ENCODE results near the gene ZNF558.

Gene ZNF558

GRCh38 chr19:8832132-8833021, at the start of gene ZNF558, which contains the start of gene MBD3L1:
TSS of gene ZNF558 (minus strand) at chr19:8832304. CDS start at chr19:8822659, 9,645 bp downstream.
TSS of gene MBD3L1 (plus strand) at chr19:8832377. CDS start at chr19:8842679, 10,302 bp downstream.
- Mint-ChIP-seq H3K36me3 (peaks cover 9% of the 10 kb centered on the region), H3K27me3 (no peaks in the 10 kb centered on the region), H3K9me3 (no peaks in the 10 kb centered on the region), H3K4me3 (peak within 1 kb of the TSS; percentile 88), H3K4me1 (peaks cover 22% of the 10 kb centered on the region), H3K27ac (peak within 1 kb of the TSS; percentile 96)

GRCh38 chr19:8881512-8881911, 49.4 kb upstream of the ZNF558 start:
- H3K4me3 Mint-ChIP-seq = no peak overlapping the region
- no peaks in the 10 kb centered on the region for H3K9me3 Mint-ChIP-seq
- H3K27ac Mint-ChIP-seq = no peak overlapping the region
- no peaks in the 10 kb centered on the region for H3K36me3 Mint-ChIP-seq
- H3K27me3 Mint-ChIP-seq = peaks cover 6% of the 10 kb centered on the region
- no peaks in the 10 kb centered on the region for H3K4me1 Mint-ChIP-seq

GRCh38 chr19:8880868-8881488, 48.9 kb upstream of the ZNF558 start:
- Mint-ChIP-seq H3K4me1 (no peaks in the 10 kb centered on the region), H3K27me3 (peaks cover 6% of the 10 kb centered on the region), H3K36me3 (no peaks in the 10 kb centered on the region), H3K4me3 (no peak overlapping the region), H3K27ac (no peak overlapping the region), H3K9me3 (no peaks in the 10 kb centered on the region)

- Mint-ChIP-seq H3K36me3 (peaks cover 2% of the 10 kb centered on the region), H3K9me3 (no peaks in the 10 kb centered on the region), H3K27ac (peak overlapping the region; percentile 30), H3K27me3 (peaks cover 13% of the 10 kb centered on the region), H3K4me3 (no peak overlapping the region), H3K4me1 (no peaks in the 10 kb centered on the region)
Measured at GRCh38 chr19:8877854-8878705, 46.0 kb upstream of the ZNF558 start.

GRCh38 chr19:8866344-8866743, 34.2 kb upstream of the ZNF558 start:
- Mint-ChIP-seq H3K9me3 (no peaks in the 10 kb centered on the region), H3K4me1 (no peaks in the 10 kb centered on the region), H3K27ac (no peak overlapping the region), H3K4me3 (no peak overlapping the region), H3K36me3 (no peaks in the 10 kb centered on the region), H3K27me3 (peaks cover 11% of the 10 kb centered on the region)

GRCh38 chr19:8858260-8858659, 26.2 kb upstream of the ZNF558 start:
- H3K27me3 Mint-ChIP-seq = peaks cover 21% of the 10 kb centered on the region
- no peak overlapping the region for H3K27ac Mint-ChIP-seq
- H3K36me3 Mint-ChIP-seq = no peaks in the 10 kb centered on the region
- H3K4me3 Mint-ChIP-seq = no peak overlapping the region
- H3K9me3 Mint-ChIP-seq = no peaks in the 10 kb centered on the region
- no peaks in the 10 kb centered on the region for H3K4me1 Mint-ChIP-seq

GRCh38 chr19:8850488-8850887, 18.4 kb upstream of the ZNF558 start:
- peaks cover 7% of the 10 kb centered on the region for H3K36me3 Mint-ChIP-seq
- H3K4me3 Mint-ChIP-seq = no peak overlapping the region
- H3K9me3 Mint-ChIP-seq = peaks cover 14% of the 10 kb centered on the region
- peaks cover 22% of the 10 kb centered on the region for H3K27me3 Mint-ChIP-seq
- no peak overlapping the region for H3K27ac Mint-ChIP-seq
- no peaks in the 10 kb centered on the region for H3K4me1 Mint-ChIP-seq

- Mint-ChIP-seq H3K36me3 (peaks cover 7% of the 10 kb centered on the region), H3K4me3 (no peak overlapping the region), H3K9me3 (peaks cover 14% of the 10 kb centered on the region), H3K27me3 (peaks cover 19% of the 10 kb centered on the region), H3K27ac (peak overlapping the region; percentile 15), H3K4me1 (no peaks in the 10 kb centered on the region)
Measured at GRCh38 chr19:8849232-8849631, 17.1 kb upstream of the ZNF558 start.

GRCh38 chr19:8846819-8847218, 14.7 kb upstream of the ZNF558 start:
- Mint-ChIP-seq H3K4me3 (no peak overlapping the region), H3K9me3 (peaks cover 14% of the 10 kb centered on the region), H3K4me1 (no peaks in the 10 kb centered on the region), H3K36me3 (peaks cover 7% of the 10 kb centered on the region), H3K27me3 (peaks cover 18% of the 10 kb centered on the region), H3K27ac (no peak overlapping the region)

GRCh38 chr19:8840708-8841107, 8.6 kb upstream of the ZNF558 start:
- Mint-ChIP-seq H3K27ac (no peak overlapping the region), H3K27me3 (peaks cover 7% of the 10 kb centered on the region), H3K36me3 (no peaks in the 10 kb centered on the region), H3K4me1 (no peaks in the 10 kb centered on the region), H3K9me3 (no peaks in the 10 kb centered on the region), H3K4me3 (no peak overlapping the region)

GRCh38 chr19:8835877-8836276, 3.8 kb upstream of the ZNF558 start:
- Mint-ChIP-seq H3K9me3 (no peaks in the 10 kb centered on the region), H3K27me3 (peaks cover 3% of the 10 kb centered on the region), H3K27ac (no peak overlapping the region), H3K4me1 (peaks cover 16% of the 10 kb centered on the region), H3K36me3 (no peaks in the 10 kb centered on the region), H3K4me3 (no peak overlapping the region)

- Mint-ChIP-seq H3K27me3 (peaks cover 3% of the 10 kb centered on the region), H3K4me3 (no peak overlapping the region), H3K27ac (no peak overlapping the region)
Measured at GRCh38 chr19:8835446-8835845, 3.3 kb upstream of the ZNF558 start.

GRCh38 chr19:8831832-8832131, 322 bp downstream of the ZNF558 start:
- Mint-ChIP-seq H3K4me3 (peak overlapping the region; percentile 88), H3K4me1 (peaks cover 22% of the 10 kb centered on the region), H3K27ac (peak overlapping the region; percentile 91), H3K36me3 (peaks cover 13% of the 10 kb centered on the region), H3K9me3 (no peaks in the 10 kb centered on the region), H3K27me3 (no peaks in the 10 kb centered on the region)

More at GRCh38 chr19:8835446-8835845, 3.3 kb upstream of the ZNF558 start:
- Mint-ChIP-seq H3K9me3 (no peaks in the 10 kb centered on the region), H3K36me3 (no peaks in the 10 kb centered on the region), H3K4me1 (peaks cover 16% of the 10 kb centered on the region)

- Mint-ChIP-seq H3K9me3 (no peaks in the 10 kb centered on the region), H3K36me3 (peaks cover 13% of the 10 kb centered on the region), H3K27ac (peak overlapping the region; percentile 91), H3K4me1 (peaks cover 22% of the 10 kb centered on the region), H3K4me3 (peak overlapping the region; percentile 88), H3K27me3 (no peaks in the 10 kb centered on the region)
Measured at GRCh38 chr19:8831373-8831772, 731 bp downstream of the ZNF558 start.

GRCh38 chr19:8827277-8827676, 4.8 kb downstream of the ZNF558 start:
- Mint-ChIP-seq H3K4me1 (peaks cover 15% of the 10 kb centered on the region), H3K4me3 (no peak overlapping the region), H3K36me3 (peaks cover 36% of the 10 kb centered on the region), H3K27ac (no peak overlapping the region), H3K27me3 (no peaks in the 10 kb centered on the region), H3K9me3 (no peaks in the 10 kb centered on the region)
